ENCODE measurements around the gene PMEL. TPM values are rescaled to one million over a fixed set of nuclear protein-coding genes. Genes with fewer than 3 reads are reported as not detected.
A peak's percentile ranks its signal among the peaks of the same experiment; 100 is the strongest.

The PMEL gene
- total and polyA plus RNA-seq, 4 donors = 0.70 to 8.8 (median 1.1) TPM

- Histone ChIP-seq H3K9me3 (ENCODE audit: control insufficient read depth, insufficient read depth, low read length) (no peaks in the 10 kb centered on the region), H3K4me3 (ENCODE audit: low read depth, low read length) (no peak overlapping the region), H3K36me3 (ENCODE audit: control insufficient read depth, insufficient read depth, low read length) (no peaks in the 10 kb centered on the region), H3K27me3 (ENCODE audit: control insufficient read depth, insufficient read depth, low read length) (peaks cover 30% of the 10 kb centered on the region), H3K27ac (ENCODE audit: low read depth, low read length) (no peak overlapping the region), H3K4me1 (ENCODE audit: control insufficient read depth, insufficient read depth, low read length) (peaks cover 26% of the 10 kb centered on the region)
- DNase-seq (ENCODE audit: low read depth in 4 of 6, low spot score in 6 of 6) = no peak
- 83% methylated on average over 1 of the region's 1 CpG for WGBS (ENCODE audit: insufficient coverage)
These were observed 31.1 kb downstream of the PMEL start for GRCh38 chr12:55934773-55935172.

- no peak for DNase-seq (ENCODE audit: low read depth in 4 of 6, low spot score in 6 of 6)
- Histone ChIP-seq H3K27me3 (ENCODE audit: control insufficient read depth, insufficient read depth, low read length) (peaks cover 30% of the 10 kb centered on the region), H3K4me1 (ENCODE audit: control insufficient read depth, insufficient read depth, low read length) (peaks cover 24% of the 10 kb centered on the region), H3K9me3 (ENCODE audit: control insufficient read depth, insufficient read depth, low read length) (no peaks in the 10 kb centered on the region), H3K36me3 (ENCODE audit: control insufficient read depth, insufficient read depth, low read length) (no peaks in the 10 kb centered on the region), H3K27ac (ENCODE audit: low read depth, low read length) (no peak overlapping the region), H3K4me3 (ENCODE audit: low read depth, low read length) (no peak overlapping the region)
- WGBS (ENCODE audit: insufficient coverage) = no CpG with 5 or more reads among the region's 1 CpG
These were observed 31.8 kb downstream of the PMEL start for GRCh38 chr12:55933799-55934742.

- 80% methylated on average over 3 of the region's 7 CpGs for WGBS (ENCODE audit: insufficient coverage)
- H3K4me1 ChIP-seq (ENCODE audit: control insufficient read depth, insufficient read depth, low read length) = peaks cover 29% of the 10 kb centered on the region
- H3K27ac ChIP-seq (ENCODE audit: low read depth, low read length) = no peak overlapping the region
These were observed 32.6 kb downstream of the PMEL start for GRCh38 chr12:55933169-55933798.

GRCh38 chr12:55932551-55932910, 33.3 kb downstream of the PMEL start:
- H3K27ac ChIP-seq (ENCODE audit: low read depth, low read length) = peak overlapping the region; percentile 40
- H3K36me3 ChIP-seq (ENCODE audit: control insufficient read depth, insufficient read depth, low read length) = no peaks in the 10 kb centered on the region
- H3K4me1 ChIP-seq (ENCODE audit: control insufficient read depth, insufficient read depth, low read length) = peaks cover 35% of the 10 kb centered on the region
- peak overlapping the region; percentile 76 for H3K4me3 ChIP-seq (ENCODE audit: low read depth, low read length)
- peaks cover 30% of the 10 kb centered on the region for H3K27me3 ChIP-seq (ENCODE audit: control insufficient read depth, insufficient read depth, low read length)
- WGBS (ENCODE audit: insufficient coverage) = 9% methylated on average over 3 of the region's 4 CpGs
- peak in 1 of 6 donors; percentile 28 for DNase-seq (ENCODE audit: low read depth in 4 of 6, low spot score in 6 of 6)
- H3K9me3 ChIP-seq (ENCODE audit: control insufficient read depth, insufficient read depth, low read length) = no peaks in the 10 kb centered on the region

More at GRCh38 chr12:55933169-55933798, 32.6 kb downstream of the PMEL start:
- Histone ChIP-seq H3K27me3 (ENCODE audit: control insufficient read depth, insufficient read depth, low read length) (peaks cover 30% of the 10 kb centered on the region), H3K9me3 (ENCODE audit: control insufficient read depth, insufficient read depth, low read length) (no peaks in the 10 kb centered on the region), H3K4me3 (ENCODE audit: low read depth, low read length) (no peak overlapping the region), H3K36me3 (ENCODE audit: control insufficient read depth, insufficient read depth, low read length) (no peaks in the 10 kb centered on the region)
- no peak for DNase-seq (ENCODE audit: low read depth in 4 of 6, low spot score in 6 of 6)

GRCh38 chr12:55931780-55932550, 33.9 kb downstream of the PMEL start:
- DNase-seq (ENCODE audit: low read depth in 4 of 6, low spot score in 6 of 6) = peak in 2 of 6 donors; percentile 69 to 79
- peaks cover 30% of the 10 kb centered on the region for H3K27me3 ChIP-seq (ENCODE audit: control insufficient read depth, insufficient read depth, low read length)
- H3K9me3 ChIP-seq (ENCODE audit: control insufficient read depth, insufficient read depth, low read length) = no peaks in the 10 kb centered on the region
- peak overlapping the region; percentile 88 for H3K27ac ChIP-seq (ENCODE audit: low read depth, low read length)
- WGBS (ENCODE audit: insufficient coverage) = under 1% methylated on average over 33 of the region's 60 CpGs
- no peaks in the 10 kb centered on the region for H3K36me3 ChIP-seq (ENCODE audit: control insufficient read depth, insufficient read depth, low read length)
- H3K4me1 ChIP-seq (ENCODE audit: control insufficient read depth, insufficient read depth, low read length) = peaks cover 35% of the 10 kb centered on the region
- H3K4me3 ChIP-seq (ENCODE audit: low read depth, low read length) = peak overlapping the region; percentile 76

- Histone ChIP-seq H3K9me3 (ENCODE audit: control insufficient read depth, insufficient read depth, low read length) (no peaks in the 10 kb centered on the region), H3K4me3 (ENCODE audit: low read depth, low read length) (peak overlapping the region; percentile 76), H3K27me3 (ENCODE audit: control insufficient read depth, insufficient read depth, low read length) (peaks cover 28% of the 10 kb centered on the region), H3K36me3 (ENCODE audit: control insufficient read depth, insufficient read depth, low read length) (no peaks in the 10 kb centered on the region), H3K27ac (ENCODE audit: low read depth, low read length) (peak overlapping the region; percentile 88), H3K4me1 (ENCODE audit: control insufficient read depth, insufficient read depth, low read length) (peaks cover 35% of the 10 kb centered on the region)
- DNase-seq (ENCODE audit: low read depth in 4 of 6, low spot score in 6 of 6) = no peak
- WGBS (ENCODE audit: insufficient coverage) = 17% methylated on average over 9 of the region's 10 CpGs
These were observed 34.5 kb downstream of the PMEL start for GRCh38 chr12:55931317-55931779.

GRCh38 chr12:55930771-55931316, 35.0 kb downstream of the PMEL start, which contains the start of gene DGKA:
TSS of gene DGKA (plus strand) at chr12:55931162. CDS start at chr12:55936504, 5,342 bp downstream.
- Histone ChIP-seq H3K9me3 (ENCODE audit: control insufficient read depth, insufficient read depth, low read length) (no peaks in the 10 kb centered on the region), H3K4me1 (ENCODE audit: control insufficient read depth, insufficient read depth, low read length) (peaks cover 35% of the 10 kb centered on the region), H3K36me3 (ENCODE audit: control insufficient read depth, insufficient read depth, low read length) (no peaks in the 10 kb centered on the region), H3K27me3 (ENCODE audit: control insufficient read depth, insufficient read depth, low read length) (peaks cover 28% of the 10 kb centered on the region), H3K27ac (ENCODE audit: low read depth, low read length) (peak within 1 kb of the TSS; percentile 88), H3K4me3 (ENCODE audit: low read depth, low read length) (peak within 1 kb of the TSS; percentile 76)
- no CpG with 5 or more reads among the region's 3 CpGs for WGBS (ENCODE audit: insufficient coverage)
- DNase-seq (ENCODE audit: low read depth in 4 of 6, low spot score in 6 of 6) = peak in 2 of 6 donors; percentile 75 to 84

GRCh38 chr12:55929306-55929791, 36.5 kb downstream of the PMEL start:
- Histone ChIP-seq H3K27ac (ENCODE audit: low read depth, low read length) (no peak overlapping the region), H3K9me3 (ENCODE audit: control insufficient read depth, insufficient read depth, low read length) (no peaks in the 10 kb centered on the region), H3K4me3 (ENCODE audit: low read depth, low read length) (no peak overlapping the region), H3K36me3 (ENCODE audit: control insufficient read depth, insufficient read depth, low read length) (no peaks in the 10 kb centered on the region), H3K4me1 (ENCODE audit: control insufficient read depth, insufficient read depth, low read length) (peaks cover 28% of the 10 kb centered on the region), H3K27me3 (ENCODE audit: control insufficient read depth, insufficient read depth, low read length) (peaks cover 13% of the 10 kb centered on the region)
- WGBS (ENCODE audit: insufficient coverage) = 73% methylated on average over 1 of the region's 8 CpGs
- no peak for DNase-seq (ENCODE audit: low read depth in 4 of 6, low spot score in 6 of 6)

Measured in spinal cord (tissue), 10 donors.